ENCODE results near the gene DDX43.
A peak's percentile ranks its signal among the peaks of the same experiment; 100 is the strongest.
"Not testable (repeated sequence)": the region's sequence is repeated elsewhere in the genome, so short reads cannot be mapped to it uniquely, and the experiment has no call there.

The DDX43 gene

GRCh38 chr6:73388800-73389512, 5.7 kb upstream of the DDX43 start:
- DNase-seq (ENCODE audit: low read depth): peak; percentile 38

GRCh38 chr6:73389854-73390253, 4.8 kb upstream of the DDX43 start:
- no peak for DNase-seq (ENCODE audit: low read depth)

- no peak for DNase-seq (ENCODE audit: low read depth)
Observed at GRCh38 chr6:73391675-73392074, 3.0 kb upstream of the DDX43 start.

DNA sequence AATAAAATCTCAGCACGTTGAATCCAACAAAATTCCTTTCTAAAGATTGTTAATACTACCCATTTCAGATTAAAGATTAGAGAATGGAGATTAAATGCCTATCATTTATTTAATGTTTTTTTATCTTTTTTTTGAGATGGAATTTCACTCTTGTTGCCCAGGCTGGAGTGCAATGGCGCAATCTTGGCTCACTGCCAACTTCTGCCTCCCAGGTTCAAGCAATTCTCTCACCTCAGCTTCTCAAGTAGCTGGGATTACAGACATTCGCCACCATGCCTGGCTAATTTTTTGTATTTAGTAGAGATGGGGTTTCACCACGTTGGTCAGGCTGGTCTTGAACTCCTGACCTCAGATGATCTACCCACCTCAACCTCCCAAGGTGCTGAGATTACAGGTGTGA, 2.4 kb upstream of the DDX43 start:
- DNase-seq (ENCODE audit: low read depth): not testable (repeated sequence)

DNA sequence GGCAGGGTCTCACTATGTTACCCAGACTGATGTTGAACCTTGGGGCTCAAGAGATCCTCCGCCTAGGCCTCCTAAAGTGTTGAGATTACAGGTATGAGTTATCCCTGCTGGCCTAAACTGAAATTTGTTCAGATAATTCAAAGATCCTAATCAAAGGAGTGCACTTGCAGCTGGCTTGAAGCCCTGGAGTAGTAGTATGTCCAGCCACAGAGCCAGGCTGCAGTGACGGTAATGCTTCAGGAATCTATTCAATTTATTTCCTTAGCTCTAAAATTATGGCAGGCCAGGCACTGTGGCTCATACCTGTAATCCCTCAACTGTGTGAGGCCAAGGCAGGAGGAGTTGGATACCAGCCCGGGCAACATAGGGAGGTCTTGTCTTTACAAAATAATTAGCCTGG, 1.4 kb upstream of the DDX43 start:
- no peak for DNase-seq (ENCODE audit: low read depth)

DNA sequence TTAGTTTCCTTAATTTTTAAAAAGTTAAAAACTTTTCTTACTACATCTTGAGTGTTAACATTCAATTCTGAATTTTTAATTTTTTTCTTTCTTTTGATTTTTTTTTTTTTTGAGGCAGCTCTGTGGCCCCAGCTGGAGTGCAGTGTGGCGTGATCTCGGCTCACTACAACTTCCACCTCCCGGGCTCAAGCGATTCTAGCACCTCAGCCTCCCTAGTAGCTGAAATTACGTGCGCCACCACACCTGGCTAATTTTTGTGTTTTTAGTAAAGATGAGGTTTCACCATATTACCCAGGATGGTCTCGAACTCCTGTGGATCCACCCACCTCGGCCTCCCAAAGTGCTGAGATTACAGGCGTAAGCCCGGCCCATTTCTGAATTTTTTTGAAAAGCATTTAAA, 1.2 kb downstream of the DDX43 start:
- DNase-seq (ENCODE audit: low read depth): no peak

DNA sequence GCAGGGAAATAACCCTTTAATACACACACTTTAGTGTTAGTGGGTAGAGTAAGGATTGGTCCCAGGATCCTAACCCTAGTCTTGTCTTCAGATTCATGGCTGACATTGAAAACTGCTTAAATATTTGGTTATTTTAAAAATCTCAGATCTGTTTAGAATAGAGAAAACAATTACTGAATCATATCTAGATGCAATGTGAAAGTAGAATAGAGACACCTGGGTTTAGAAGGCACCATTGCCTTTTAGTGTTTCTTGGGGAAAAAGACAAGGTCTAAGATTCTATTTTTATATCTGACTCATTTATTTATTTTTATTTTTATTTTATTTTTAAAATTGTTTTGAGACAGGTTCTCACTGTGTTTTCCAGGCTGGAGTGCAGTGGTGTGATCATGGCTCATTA, 6.0 kb downstream of the DDX43 start:
- no peak for DNase-seq (ENCODE audit: low read depth)

GRCh38 chr6:73409395-73409794, 14.8 kb downstream of the DDX43 start:
- no peak for DNase-seq (ENCODE audit: low read depth)

GRCh38 chr6:73413102-73413501, 18.5 kb downstream of the DDX43 start:
- no peak for DNase-seq (ENCODE audit: low read depth)

DNA sequence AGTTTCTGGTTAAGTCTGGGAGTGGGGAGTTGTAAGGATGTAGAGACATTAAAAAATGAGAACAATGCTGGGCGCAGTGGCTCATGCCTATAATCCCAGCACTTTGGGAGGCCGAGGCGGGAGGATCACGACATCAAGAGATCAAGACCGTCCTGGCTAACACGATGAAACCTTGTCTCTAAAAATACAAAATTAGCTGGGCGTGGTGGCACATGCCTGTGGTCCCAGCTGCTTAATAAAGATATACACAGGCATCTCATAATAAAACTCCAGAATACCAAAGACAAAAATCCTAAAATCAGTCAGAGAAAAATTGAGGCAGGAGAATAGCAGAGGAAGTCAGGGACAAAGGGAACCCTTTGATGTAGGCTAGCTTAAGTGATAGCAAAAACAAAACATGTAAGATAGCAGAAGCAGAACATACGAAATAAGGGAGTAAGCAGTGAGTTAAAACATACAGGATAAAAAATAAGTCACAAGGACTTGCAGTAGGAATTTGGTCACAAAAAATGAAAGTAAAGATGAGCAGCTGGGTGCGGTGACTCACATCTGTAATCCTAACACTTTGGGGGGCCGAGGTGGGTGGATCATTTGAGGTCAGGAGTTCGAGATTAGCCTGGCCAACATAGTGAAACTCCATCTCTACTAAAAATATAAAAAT, 23.6 kb downstream of the DDX43 start:
- no peak for DNase-seq (ENCODE audit: low read depth)

- DNase-seq (ENCODE audit: low read depth): no peak
Observed at GRCh38 chr6:73421534-73421933, 26.9 kb downstream of the DDX43 start.

DNA sequence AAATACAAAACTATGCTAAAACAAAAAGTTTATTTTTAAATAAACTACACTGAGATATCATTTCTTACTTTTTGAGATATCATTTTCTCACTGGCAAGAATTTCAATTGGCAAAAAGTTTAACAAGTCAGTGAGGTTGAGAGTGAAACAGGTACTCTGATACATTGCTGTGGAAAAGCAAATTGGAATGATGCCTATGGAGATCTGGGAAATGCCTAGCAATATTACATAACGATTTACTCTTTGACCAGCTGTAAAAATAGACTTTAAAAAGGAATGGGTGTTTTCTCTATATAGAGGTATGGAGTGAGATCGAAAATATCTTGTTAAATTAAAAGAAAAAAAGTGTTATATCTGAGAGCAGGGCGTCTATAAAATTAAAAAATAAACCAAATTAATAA, 40.6 kb downstream of the DDX43 start:
- DNase-seq (ENCODE audit: low read depth): no peak

DNA sequence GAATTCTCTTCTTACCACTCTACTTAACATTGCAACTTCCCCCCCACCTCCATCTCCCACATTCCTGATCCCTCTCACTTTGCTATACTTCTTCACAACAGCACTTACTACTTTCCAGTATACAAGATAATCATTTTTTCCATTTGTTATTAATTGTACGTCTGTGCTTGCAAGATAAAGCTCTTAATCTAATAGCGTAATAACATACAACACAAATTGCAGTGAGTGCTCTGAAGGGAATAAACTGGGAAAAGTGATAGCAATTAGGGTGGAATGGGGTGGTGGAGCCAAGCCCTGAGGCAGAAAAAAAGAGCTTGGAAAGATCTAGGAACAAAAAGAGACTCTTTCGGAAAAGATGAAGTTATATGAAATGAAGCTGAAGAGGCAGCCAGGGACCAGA, 48.9 kb downstream of the DDX43 start:
- no peak for DNase-seq (ENCODE audit: low read depth)

DNA sequence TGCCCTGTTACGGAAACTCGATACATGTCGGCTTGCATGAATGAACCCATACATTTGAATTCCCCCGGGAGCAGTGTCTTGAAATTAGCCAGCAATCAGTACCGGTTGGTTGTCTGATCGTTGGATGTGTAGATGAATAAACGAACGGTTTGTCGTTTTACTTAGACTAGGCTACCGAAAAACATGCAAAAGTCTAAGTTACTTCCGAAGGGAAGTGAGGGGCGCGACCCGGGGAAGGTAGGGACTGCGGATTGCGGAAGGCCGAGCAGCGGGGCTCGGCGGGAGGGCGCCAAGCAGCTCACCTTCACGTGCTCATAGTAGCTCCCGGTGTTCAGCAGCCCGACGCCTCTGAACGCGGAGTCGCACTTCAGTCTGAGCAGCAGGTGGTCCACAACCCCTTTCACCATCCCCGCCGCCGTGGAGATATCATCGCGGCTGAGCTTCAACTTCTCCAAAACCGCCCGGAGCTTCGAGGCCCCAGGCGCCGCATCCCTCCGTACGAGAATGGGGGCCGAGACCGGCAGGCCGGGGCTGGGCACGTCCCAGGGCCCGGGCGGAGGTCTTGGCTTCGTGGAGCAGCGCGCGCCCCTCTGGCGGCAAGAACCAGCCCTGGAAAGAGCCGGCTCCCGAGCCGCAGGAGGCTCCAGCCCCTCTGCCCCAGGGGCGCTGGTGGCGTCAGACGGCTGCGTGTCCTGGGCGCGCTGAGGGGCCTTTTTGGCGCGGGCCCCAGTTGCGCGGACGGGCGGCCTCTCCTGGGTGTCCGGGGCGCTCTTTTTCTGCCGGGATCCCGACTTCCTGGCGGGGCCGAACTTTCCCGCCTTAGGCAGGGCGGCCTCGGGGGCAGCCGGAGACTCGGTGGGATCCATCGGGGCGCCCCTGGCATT, 56.8 kb downstream of the DDX43 start:
- no peak for DNase-seq (ENCODE audit: low read depth)

GRCh38 chr6:73452107-73452461, 57.5 kb downstream of the DDX43 start, which contains the start of gene CGAS:
Gene CGAS, minus strand, starts transcription at chr6:73452297. Its CDS starts 116 bp downstream, at chr6:73452181.
- peak; percentile 50 for DNase-seq (ENCODE audit: low read depth)

- DNase-seq (ENCODE audit: low read depth): no peak
Observed at GRCh38 chr6:73455865-73456629, 61.4 kb downstream of the DDX43 start.

- not testable (repeated sequence) for DNase-seq (ENCODE audit: low read depth)
Observed at GRCh38 chr6:73459474-73459873, 64.8 kb downstream of the DDX43 start.

- DNase-seq (ENCODE audit: low read depth): no peak
Observed at GRCh38 chr6:73460056-73460455, 65.4 kb downstream of the DDX43 start.

GRCh38 chr6:73461537-73462350, 67.1 kb downstream of the DDX43 start, which contains the start of gene MTO1:
Gene MTO1, plus strand, starts transcription at chr6:73461737. Its CDS starts 118 bp downstream, at chr6:73461855.
- DNase-seq (ENCODE audit: low read depth): peak; percentile 91

Measured in stromal cell of bone marrow (primary cell).